Measurements from ENCODE around the gene EFCAB5.

DNA sequence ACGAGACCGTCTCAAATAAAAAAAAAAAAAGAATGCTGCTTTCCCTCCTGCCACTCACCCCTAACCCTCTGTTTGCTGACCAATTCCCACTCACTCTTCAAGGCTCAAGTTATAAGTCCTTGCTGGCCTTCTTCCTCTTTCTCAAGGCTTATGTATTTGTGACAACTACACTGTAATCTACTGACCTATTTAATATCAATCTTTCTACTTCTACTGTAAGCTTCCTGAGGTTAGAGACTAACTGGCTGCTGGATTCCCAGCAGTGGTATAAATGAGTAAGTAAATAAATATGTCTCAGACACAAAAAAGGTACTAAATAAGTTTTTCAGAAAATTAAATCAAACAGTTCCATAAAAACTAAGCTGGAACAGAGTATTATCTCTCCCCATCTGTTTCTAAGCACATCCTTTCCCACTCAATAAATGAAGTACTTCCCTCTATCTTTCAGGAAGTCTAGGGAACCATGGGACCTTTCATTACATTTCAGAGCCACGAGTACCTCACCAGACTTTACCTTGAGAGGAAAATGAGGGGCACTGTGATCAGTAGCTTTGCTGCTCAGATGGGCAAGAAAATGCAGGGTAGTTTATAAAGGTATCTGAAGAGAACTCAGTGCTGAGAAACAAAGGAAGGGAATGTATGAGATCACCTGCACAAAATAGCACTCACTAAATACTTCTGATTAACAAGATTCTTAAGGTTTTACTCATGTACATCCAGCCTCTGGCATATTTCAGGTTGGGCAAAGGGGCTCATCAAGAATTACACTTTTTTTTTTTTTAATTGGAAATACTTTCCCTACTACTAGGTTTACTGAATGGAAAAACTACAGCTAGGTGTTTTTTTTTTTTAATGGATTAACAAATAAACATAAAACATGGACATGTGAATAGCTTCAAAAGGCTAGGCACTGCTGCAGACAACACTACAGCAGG, 22.2 kb upstream of the EFCAB5 start:
- no peak for TF ChIP-seq EZH2 (IDR thresholded peaks at IDR 0.05; ENCODE audit: low read length, unreplicated experiment)
- TF ChIP-seq, protein P1, sequence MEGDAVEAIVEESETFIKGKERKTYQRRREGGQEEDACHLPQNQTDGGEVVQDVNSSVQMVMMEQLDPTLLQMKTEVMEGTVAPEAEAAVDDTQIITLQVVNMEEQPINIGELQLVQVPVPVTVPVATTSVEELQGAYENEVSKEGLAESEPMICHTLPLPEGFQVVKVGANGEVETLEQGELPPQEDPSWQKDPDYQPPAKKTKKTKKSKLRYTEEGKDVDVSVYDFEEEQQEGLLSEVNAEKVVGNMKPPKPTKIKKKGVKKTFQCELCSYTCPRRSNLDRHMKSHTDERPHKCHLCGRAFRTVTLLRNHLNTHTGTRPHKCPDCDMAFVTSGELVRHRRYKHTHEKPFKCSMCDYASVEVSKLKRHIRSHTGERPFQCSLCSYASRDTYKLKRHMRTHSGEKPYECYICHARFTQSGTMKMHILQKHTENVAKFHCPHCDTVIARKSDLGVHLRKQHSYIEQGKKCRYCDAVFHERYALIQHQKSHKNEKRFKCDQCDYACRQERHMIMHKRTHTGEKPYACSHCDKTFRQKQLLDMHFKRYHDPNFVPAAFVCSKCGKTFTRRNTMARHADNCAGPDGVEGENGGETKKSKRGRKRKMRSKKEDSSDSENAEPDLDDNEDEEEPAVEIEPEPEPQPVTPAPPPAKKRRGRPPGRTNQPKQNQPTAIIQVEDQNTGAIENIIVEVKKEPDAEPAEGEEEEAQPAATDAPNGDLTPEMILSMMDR (conservative IDR thresholded peaks at IDR 0.05; ENCODE audit: low read depth, low read length) = no peak
- TF ChIP-seq EZH2phosphoT487 (IDR thresholded peaks at IDR 0.05; ENCODE audit: borderline replicate concordance, low read length) = no peak
